Panc1 (cell line): ENCODE measurements around the gene C1orf105. TPM values are rescaled to one million over a fixed set of nuclear protein-coding genes. Genes with fewer than 3 reads are reported as not detected.

Experiments used
- ATAC-seq: fragments of 200-7000 bp; cut with Tn5 transposase; 2 replicates; pipeline ENCODE4 v1.9.1; 2020; ENCODE audit warnings: mild to moderate bottlenecking, moderate library complexity
- BruUV-seq: library from RNA; stranded (reverse); fragments of 400-500 nt; replicated peaks from 2 replicates; lab custom pipeline; 2021; lab: Mats Ljungman, UMichigan
- CTCF ChIA-PET: fragments of 300-600 bp; sonication (Branson Sonifier 250); formaldehyde crosslinking; loops from one replicate; lab custom pipeline; 2022; ENCODE audit warnings: antibody characterized with exemption; lab: Charles Lee
- POLR2A ChIA-PET: fragments of 300-600 bp; sonication (Branson Sonifier 250); formaldehyde crosslinking; loops from one replicate; lab custom pipeline; 2022; ENCODE audit warnings: antibody characterized with exemption; lab: Charles Lee
- DNase-seq: peaks from one replicate; pipeline ENCODE4 v3.0.0-alpha.2; 2010; ENCODE audit warnings: low read depth, low spot score
- H3K27ac ChIP-seq: 2 replicates; pipeline ENCODE4 v1.5.1; 2011; ENCODE audit warnings: mild to moderate bottlenecking, low read length, inconsistent platforms
- H3K27me3 ChIP-seq: fragments of 200-500 bp; sonication (Bioruptor generic); 2 replicates; pipeline ENCODE4 v1.6.0; 2014; ENCODE audit warnings: low read length, inconsistent platforms; ENCODE audit not compliant: control insufficient read depth, insufficient read depth
- H3K36me3 ChIP-seq: fragments of 200-500 bp; sonication (Bioruptor generic); 2 replicates; pipeline ENCODE4 v1.5.1; 2014; ENCODE audit warnings: inconsistent platforms, mild to moderate bottlenecking, low read length, moderate library complexity; ENCODE audit not compliant: control insufficient read depth, insufficient read depth
- H3K4me1 ChIP-seq: 2 replicates; pipeline ENCODE4 v1.5.1; 2011; ENCODE audit warnings: inconsistent platforms, mild to moderate bottlenecking, low read length, moderate library complexity; ENCODE audit not compliant: control insufficient read depth, insufficient read depth
- H3K4me3 ChIP-seq, 2 experiments: 2 replicates each; pipeline ENCODE4 v1.5.1; 2011 to 2012; ENCODE audit warnings: low read depth in 2 of 2, low read length in 2 of 2, mild to moderate bottlenecking in 2 of 2, inconsistent platforms in 1 of 2, moderate library complexity in 1 of 2
- H3K9me3 ChIP-seq: fragments of 200-500 bp; sonication (Bioruptor generic); 2 replicates; pipeline ENCODE4 v1.5.1; 2014; ENCODE audit warnings: low read depth, mild to moderate bottlenecking, inconsistent platforms, low read length, moderate library complexity; ENCODE audit not compliant: control insufficient read depth, insufficient read depth
- POLR2AphosphoS5 ChIP-seq: IDR thresholded peaks from 2 replicates; pipeline ENCODE4 v1.6.1; 2012; ENCODE audit warnings: mild to moderate bottlenecking, low read depth, low read length, moderate library complexity
- SIN3A ChIP-seq: IDR thresholded peaks from 2 replicates; pipeline ENCODE4 v1.6.1; 2012; ENCODE audit warnings: low read depth, mild to moderate bottlenecking, low read length, moderate library complexity, borderline replicate concordance; ENCODE audit not compliant: insufficient read depth
- TCF7L2 ChIP-seq: IDR thresholded peaks from 2 replicates; pipeline ENCODE4 v1.6.1; 2011; ENCODE audit warnings: mild to moderate bottlenecking, low read depth, low read length, inconsistent platforms
- in situ Hi-C: cut with HindIII; loops from 2 replicates; pipeline ENCODE4 v1.10.0; 2016; ENCODE audit warnings: low sequenced_read_pairs, low pct_unique_long_range_greater_than_20kb
- intact Hi-C: fragments of 100-400 bp; cut with micrococcal nuclease; formaldehyde crosslinking; loops from one replicate; pipeline ENCODE4 v1.10.0; 2022; ENCODE audit not compliant: unreplicated experiment
- total RNA-seq: library from RNA; stranded (reverse); gene quantifications from one replicate; pipeline ENCODE4 v1.2.1, GENCODE V29; 2021; ENCODE audit not compliant: unreplicated experiment
- TF ChIP-seq, protein P1 (sequence below): fragments of 450-650 bp; IDR thresholded peaks from 2 replicates; pipeline ENCODE4 v1.5.1; 2017; ENCODE audit warnings: mild to moderate bottlenecking
- TF ChIP-seq, protein P2 (sequence below), 2 experiments: IDR thresholded peaks; 2 replicates each; pipeline ENCODE4 v1.6.1; 2011 to 2012; ENCODE audit warnings: low read depth in 2 of 2, control low read depth in 1 of 2, low read length in 1 of 2, mild to moderate bottlenecking in 1 of 2, moderate library complexity in 1 of 2; ENCODE audit not compliant: insufficient read depth in 1 of 2

Gene C1orf105
- total RNA-seq, 1 experiment from 2014 or later = not detected

GRCh38 chr1:172401477-172401876 lies 19.0 kb upstream of the C1orf105 start:
- H3K4me3 ChIP-seq = no peak overlapping the region
- in situ Hi-C loops = no loop called here
- intact Hi-C loops = no loop called here
- TF ChIP-seq POLR2AphosphoS5 = no peak
- no peak for TF ChIP-seq TCF7L2
- TF ChIP-seq, protein P1, sequence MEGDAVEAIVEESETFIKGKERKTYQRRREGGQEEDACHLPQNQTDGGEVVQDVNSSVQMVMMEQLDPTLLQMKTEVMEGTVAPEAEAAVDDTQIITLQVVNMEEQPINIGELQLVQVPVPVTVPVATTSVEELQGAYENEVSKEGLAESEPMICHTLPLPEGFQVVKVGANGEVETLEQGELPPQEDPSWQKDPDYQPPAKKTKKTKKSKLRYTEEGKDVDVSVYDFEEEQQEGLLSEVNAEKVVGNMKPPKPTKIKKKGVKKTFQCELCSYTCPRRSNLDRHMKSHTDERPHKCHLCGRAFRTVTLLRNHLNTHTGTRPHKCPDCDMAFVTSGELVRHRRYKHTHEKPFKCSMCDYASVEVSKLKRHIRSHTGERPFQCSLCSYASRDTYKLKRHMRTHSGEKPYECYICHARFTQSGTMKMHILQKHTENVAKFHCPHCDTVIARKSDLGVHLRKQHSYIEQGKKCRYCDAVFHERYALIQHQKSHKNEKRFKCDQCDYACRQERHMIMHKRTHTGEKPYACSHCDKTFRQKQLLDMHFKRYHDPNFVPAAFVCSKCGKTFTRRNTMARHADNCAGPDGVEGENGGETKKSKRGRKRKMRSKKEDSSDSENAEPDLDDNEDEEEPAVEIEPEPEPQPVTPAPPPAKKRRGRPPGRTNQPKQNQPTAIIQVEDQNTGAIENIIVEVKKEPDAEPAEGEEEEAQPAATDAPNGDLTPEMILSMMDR = no peak
- no peak for TF ChIP-seq SIN3A
- TF ChIP-seq, protein P2, sequence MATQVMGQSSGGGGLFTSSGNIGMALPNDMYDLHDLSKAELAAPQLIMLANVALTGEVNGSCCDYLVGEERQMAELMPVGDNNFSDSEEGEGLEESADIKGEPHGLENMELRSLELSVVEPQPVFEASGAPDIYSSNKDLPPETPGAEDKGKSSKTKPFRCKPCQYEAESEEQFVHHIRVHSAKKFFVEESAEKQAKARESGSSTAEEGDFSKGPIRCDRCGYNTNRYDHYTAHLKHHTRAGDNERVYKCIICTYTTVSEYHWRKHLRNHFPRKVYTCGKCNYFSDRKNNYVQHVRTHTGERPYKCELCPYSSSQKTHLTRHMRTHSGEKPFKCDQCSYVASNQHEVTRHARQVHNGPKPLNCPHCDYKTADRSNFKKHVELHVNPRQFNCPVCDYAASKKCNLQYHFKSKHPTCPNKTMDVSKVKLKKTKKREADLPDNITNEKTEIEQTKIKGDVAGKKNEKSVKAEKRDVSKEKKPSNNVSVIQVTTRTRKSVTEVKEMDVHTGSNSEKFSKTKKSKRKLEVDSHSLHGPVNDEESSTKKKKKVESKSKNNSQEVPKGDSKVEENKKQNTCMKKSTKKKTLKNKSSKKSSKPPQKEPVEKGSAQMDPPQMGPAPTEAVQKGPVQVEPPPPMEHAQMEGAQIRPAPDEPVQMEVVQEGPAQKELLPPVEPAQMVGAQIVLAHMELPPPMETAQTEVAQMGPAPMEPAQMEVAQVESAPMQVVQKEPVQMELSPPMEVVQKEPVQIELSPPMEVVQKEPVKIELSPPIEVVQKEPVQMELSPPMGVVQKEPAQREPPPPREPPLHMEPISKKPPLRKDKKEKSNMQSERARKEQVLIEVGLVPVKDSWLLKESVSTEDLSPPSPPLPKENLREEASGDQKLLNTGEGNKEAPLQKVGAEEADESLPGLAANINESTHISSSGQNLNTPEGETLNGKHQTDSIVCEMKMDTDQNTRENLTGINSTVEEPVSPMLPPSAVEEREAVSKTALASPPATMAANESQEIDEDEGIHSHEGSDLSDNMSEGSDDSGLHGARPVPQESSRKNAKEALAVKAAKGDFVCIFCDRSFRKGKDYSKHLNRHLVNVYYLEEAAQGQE (IDR thresholded peaks at IDR 0.05; ENCODE audit: insufficient read depth in 1 of 2, low read depth in 2 of 2, low read length in 1 of 2) = no peak
- peaks cover 18% of the 10 kb centered on the region; the same call in 1 of the 2 replicates for H3K9me3 ChIP-seq
- ATAC-seq (no peak), DNase-seq (no peak)
- no peaks in the 10 kb centered on the region for H3K36me3 ChIP-seq
- no TSS peak for BruUV-seq
- H3K4me1 ChIP-seq = peaks cover 24% of the 10 kb centered on the region
- CTCF ChIA-PET = no interaction called here
- POLR2A ChIA-PET = no interaction called here
- H3K27ac ChIP-seq = peak overlapping the region; percentile 100
- no peaks in the 10 kb centered on the region for H3K27me3 ChIP-seq

GRCh38 chr1:172401892-172402291 lies 18.6 kb upstream of the C1orf105 start:
- peaks cover 17% of the 10 kb centered on the region; the same call in 1 of the 2 replicates for H3K9me3 ChIP-seq
- intact Hi-C loops = no loop called here
- peak overlapping the region; percentile 100 for H3K27ac ChIP-seq
- in situ Hi-C loops = no loop called here
- DNase-seq (no peak), ATAC-seq (no peak)
- no peaks in the 10 kb centered on the region for H3K36me3 ChIP-seq
- TF ChIP-seq, protein P1 = peak; percentile 54
- TF ChIP-seq, protein P2 (IDR thresholded peaks at IDR 0.05; ENCODE audit: insufficient read depth in 1 of 2, low read depth in 2 of 2, low read length in 1 of 2) = no peak
- CTCF ChIA-PET = no interaction called here
- no peak overlapping the region for H3K4me3 ChIP-seq
- POLR2A ChIA-PET = no interaction called here
- peaks cover 24% of the 10 kb centered on the region for H3K4me1 ChIP-seq
- H3K27me3 ChIP-seq = no peaks in the 10 kb centered on the region
- BruUV-seq = no TSS peak
